Measurements from ENCODE around the gene ZNF346. TPM values are rescaled to one million over a fixed set of nuclear protein-coding genes. Genes with fewer than 3 reads are reported as not detected.

The ZNF346 gene
- total and polyA plus RNA-seq, 2 of the 13 experiments (the other 11 are each of a cell fraction or from before 2014, with no cell fraction given) = 8.6 to 19.4 TPM

DNA sequence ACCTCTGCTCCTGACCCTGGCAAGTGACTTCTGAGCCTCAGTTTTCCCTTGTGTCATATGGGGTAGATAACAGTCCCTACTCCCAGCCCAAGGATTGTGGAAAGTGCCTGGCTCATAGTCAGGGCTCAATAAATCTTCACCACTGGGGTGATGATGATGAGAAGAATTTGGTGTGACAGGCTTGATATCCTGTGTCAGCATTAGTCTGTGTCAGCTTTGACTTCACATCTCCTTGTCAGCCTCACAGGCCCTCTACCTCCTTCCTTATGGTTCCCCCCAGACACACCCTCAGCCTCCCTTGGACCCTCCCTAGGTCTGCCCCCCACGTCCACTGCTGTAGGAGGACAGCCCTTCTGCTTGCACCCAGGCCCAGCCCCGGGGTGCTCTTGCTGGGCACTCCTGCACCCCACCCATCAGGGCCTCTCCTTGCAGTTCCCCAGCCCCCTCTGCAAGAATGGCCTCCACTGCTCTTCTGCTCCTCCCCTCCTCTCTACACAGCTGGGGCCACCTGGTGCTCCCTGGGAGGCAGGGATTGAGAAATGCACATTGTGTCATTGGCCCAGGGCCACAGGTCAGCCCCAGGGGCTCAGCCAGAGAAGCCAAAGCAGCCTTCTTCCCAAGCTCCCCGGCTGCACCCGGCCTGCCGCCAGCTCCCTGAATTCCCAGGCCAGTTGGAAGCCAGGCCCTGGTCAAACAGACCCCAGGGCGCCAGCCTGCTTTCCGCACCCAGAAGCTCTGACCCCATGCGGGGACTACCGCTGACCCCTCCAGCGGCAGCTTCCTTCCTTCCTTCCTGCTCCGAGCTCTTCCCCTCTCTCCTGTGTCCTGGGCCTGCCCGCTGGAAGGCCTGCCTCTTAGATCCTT, 72.0 kb downstream of the ZNF346 start (continued):
- TF ChIP-seq HNRNPLL (IDR thresholded peaks at IDR 0.05; ENCODE audit: low read depth, low read length, poor library complexity, severe bottlenecking) = peak; percentile 32
- TF ChIP-seq, protein P1, sequence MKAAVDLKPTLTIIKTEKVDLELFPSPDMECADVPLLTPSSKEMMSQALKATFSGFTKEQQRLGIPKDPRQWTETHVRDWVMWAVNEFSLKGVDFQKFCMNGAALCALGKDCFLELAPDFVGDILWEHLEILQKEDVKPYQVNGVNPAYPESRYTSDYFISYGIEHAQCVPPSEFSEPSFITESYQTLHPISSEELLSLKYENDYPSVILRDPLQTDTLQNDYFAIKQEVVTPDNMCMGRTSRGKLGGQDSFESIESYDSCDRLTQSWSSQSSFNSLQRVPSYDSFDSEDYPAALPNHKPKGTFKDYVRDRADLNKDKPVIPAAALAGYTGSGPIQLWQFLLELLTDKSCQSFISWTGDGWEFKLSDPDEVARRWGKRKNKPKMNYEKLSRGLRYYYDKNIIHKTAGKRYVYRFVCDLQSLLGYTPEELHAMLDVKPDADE (CRISPR knock-in tag; IDR thresholded peaks at IDR 0.05) = no peak
- TF ChIP-seq RCOR2 (CRISPR knock-in tag; IDR thresholded peaks at IDR 0.05) = no peak
- peak; percentile 64 for TF ChIP-seq YY1 (IDR thresholded peaks at IDR 0.05; ENCODE audit: insufficient read depth, insufficient replicate concordance, low read depth, low read length)
- TF ChIP-seq, protein P2, sequence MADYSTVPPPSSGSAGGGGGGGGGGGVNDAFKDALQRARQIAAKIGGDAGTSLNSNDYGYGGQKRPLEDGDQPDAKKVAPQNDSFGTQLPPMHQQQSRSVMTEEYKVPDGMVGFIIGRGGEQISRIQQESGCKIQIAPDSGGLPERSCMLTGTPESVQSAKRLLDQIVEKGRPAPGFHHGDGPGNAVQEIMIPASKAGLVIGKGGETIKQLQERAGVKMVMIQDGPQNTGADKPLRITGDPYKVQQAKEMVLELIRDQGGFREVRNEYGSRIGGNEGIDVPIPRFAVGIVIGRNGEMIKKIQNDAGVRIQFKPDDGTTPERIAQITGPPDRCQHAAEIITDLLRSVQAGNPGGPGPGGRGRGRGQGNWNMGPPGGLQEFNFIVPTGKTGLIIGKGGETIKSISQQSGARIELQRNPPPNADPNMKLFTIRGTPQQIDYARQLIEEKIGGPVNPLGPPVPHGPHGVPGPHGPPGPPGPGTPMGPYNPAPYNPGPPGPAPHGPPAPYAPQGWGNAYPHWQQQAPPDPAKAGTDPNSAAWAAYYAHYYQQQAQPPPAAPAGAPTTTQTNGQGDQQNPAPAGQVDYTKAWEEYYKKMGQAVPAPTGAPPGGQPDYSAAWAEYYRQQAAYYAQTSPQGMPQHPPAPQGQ (CRISPR knock-in tag; IDR thresholded peaks at IDR 0.05; ENCODE audit: borderline replicate concordance) = no peak
- TF ChIP-seq, protein P3, sequence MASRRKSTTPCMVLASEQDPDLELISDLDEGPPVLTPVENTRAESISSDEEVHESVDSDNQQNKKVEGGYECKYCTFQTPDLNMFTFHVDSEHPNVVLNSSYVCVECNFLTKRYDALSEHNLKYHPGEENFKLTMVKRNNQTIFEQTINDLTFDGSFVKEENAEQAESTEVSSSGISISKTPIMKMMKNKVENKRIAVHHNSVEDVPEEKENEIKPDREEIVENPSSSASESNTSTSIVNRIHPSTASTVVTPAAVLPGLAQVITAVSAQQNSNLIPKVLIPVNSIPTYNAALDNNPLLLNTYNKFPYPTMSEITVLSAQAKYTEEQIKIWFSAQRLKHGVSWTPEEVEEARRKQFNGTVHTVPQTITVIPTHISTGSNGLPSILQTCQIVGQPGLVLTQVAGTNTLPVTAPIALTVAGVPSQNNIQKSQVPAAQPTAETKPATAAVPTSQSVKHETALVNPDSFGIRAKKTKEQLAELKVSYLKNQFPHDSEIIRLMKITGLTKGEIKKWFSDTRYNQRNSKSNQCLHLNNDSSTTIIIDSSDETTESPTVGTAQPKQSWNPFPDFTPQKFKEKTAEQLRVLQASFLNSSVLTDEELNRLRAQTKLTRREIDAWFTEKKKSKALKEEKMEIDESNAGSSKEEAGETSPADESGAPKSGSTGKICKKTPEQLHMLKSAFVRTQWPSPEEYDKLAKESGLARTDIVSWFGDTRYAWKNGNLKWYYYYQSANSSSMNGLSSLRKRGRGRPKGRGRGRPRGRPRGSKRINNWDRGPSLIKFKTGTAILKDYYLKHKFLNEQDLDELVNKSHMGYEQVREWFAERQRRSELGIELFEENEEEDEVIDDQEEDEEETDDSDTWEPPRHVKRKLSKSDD (CRISPR knock-in tag; IDR thresholded peaks at IDR 0.05; ENCODE audit: low read depth) = peak; percentile 79
- TF ChIP-seq ZNF10 (CRISPR knock-in tag; IDR thresholded peaks at IDR 0.05; ENCODE audit: borderline replicate concordance, low read depth) = no peak
- TF ChIP-seq TBL1XR1 (IDR thresholded peaks at IDR 0.05; ENCODE audit: borderline replicate concordance, low read length, partially characterized antibody) = no peak
- no peak for TF ChIP-seq ZNF101 (CRISPR knock-in tag; IDR thresholded peaks at IDR 0.05; ENCODE audit: borderline replicate concordance, low read depth)
- TF ChIP-seq FLYWCH1 (CRISPR knock-in tag; IDR thresholded peaks at IDR 0.05) = no peak
- TF ChIP-seq, protein P4, sequence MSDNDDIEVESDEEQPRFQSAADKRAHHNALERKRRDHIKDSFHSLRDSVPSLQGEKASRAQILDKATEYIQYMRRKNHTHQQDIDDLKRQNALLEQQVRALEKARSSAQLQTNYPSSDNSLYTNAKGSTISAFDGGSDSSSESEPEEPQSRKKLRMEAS (IDR thresholded peaks at IDR 0.05) = peak; percentile 54
- no peak for TF ChIP-seq CHCHD3 (CRISPR knock-in tag; IDR thresholded peaks at IDR 0.05)
- no peak for TF ChIP-seq ONECUT2 (CRISPR knock-in tag; IDR thresholded peaks at IDR 0.05)
- no peak for TF ChIP-seq RFX3 (CRISPR knock-in tag; IDR thresholded peaks at IDR 0.05)
- TF ChIP-seq ZNF773 (CRISPR knock-in tag; IDR thresholded peaks at IDR 0.05; ENCODE audit: borderline replicate concordance) = no peak; the same call in 1 of the 2 replicates
- TF ChIP-seq, protein P5, sequence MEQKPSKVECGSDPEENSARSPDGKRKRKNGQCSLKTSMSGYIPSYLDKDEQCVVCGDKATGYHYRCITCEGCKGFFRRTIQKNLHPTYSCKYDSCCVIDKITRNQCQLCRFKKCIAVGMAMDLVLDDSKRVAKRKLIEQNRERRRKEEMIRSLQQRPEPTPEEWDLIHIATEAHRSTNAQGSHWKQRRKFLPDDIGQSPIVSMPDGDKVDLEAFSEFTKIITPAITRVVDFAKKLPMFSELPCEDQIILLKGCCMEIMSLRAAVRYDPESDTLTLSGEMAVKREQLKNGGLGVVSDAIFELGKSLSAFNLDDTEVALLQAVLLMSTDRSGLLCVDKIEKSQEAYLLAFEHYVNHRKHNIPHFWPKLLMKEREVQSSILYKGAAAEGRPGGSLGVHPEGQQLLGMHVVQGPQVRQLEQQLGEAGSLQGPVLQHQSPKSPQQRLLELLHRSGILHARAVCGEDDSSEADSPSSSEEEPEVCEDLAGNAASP (CRISPR knock-in tag; IDR thresholded peaks at IDR 0.05; ENCODE audit: borderline replicate concordance) = peak; percentile 43; the same call in 1 of the 2 replicates
- no peak for TF ChIP-seq ARNT2 (CRISPR knock-in tag; IDR thresholded peaks at IDR 0.05; ENCODE audit: low read depth)
- TF ChIP-seq ZNF33B (CRISPR knock-in tag; IDR thresholded peaks at IDR 0.05) = 0 out of 2 replicates have a peak, but pooled peaks have one; percentile 21
- TF ChIP-seq ZNF546 (CRISPR knock-in tag; conservative IDR thresholded peaks at IDR 0.05) = no peak
- no peak; the same call in 1 of the 2 replicates for TF ChIP-seq ZNF629 (CRISPR knock-in tag; conservative IDR thresholded peaks at IDR 0.05)
